ENCODE data around the gene FRYL.

DNA sequence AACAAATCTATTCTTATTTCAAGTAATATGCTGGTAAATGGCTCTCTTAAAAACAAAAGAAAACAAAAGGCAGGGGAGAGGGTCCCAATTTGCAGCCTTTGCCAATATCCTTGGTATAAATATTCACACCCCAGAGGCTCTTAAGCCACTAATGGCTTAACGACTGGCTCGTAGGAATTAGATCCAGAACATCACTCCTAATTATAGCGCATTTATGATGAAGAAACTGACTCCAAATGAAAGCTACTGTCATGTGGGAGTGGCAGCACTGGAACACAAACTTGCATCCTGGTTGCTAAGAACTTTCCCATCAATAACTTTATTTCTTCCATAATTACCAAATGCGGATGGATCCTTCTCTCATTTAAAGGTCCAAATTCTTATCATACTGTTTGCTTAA is 138.7 kb downstream of the FRYL start:
- no peak for TF ChIP-seq POLR2A (IDR thresholded peaks at IDR 0.05)
- no peak for TF ChIP-seq CTCF (IDR thresholded peaks at IDR 0.05)
- TF ChIP-seq POLR2AphosphoS5 (IDR thresholded peaks at IDR 0.05): no peak

Data from breast epithelium (tissue), 3 donors.